GM12878 (cell line): ENCODE results near the gene NOC4L.

Experiments
- TAF1 ChIP-seq: IDR thresholded peaks from 2 replicates; pipeline ENCODE4 v1.6.1; 2011; ENCODE audit warnings: mild to moderate bottlenecking, low read depth, low read length, borderline replicate concordance
- TF ChIP-seq, protein P1 (sequence below), 3 experiments: IDR thresholded peaks in 2 of 3; conservative IDR thresholded peaks in 1 of 3; 2 replicates each; pipeline ENCODE4 v1.5.1; 2011; ENCODE audit warnings: low read depth in 3 of 3, low read length in 3 of 3, mild to moderate bottlenecking in 3 of 3, control low read depth in 2 of 3, moderate library complexity in 2 of 3, inconsistent platforms in 1 of 3, mixed read lengths in 1 of 3; ENCODE audit not compliant: control insufficient read depth in 2 of 3, insufficient read depth in 1 of 3; ENCODE audit errors: extremely low read depth in 1 of 3
- TF ChIP-seq, protein P2 (sequence below): fragments of 450-650 bp; IDR thresholded peaks from 2 replicates; pipeline ENCODE4 v1.6.1; 2017; ENCODE audit warnings: antibody characterized with exemption, mild to moderate bottlenecking, moderate library complexity

DNA sequence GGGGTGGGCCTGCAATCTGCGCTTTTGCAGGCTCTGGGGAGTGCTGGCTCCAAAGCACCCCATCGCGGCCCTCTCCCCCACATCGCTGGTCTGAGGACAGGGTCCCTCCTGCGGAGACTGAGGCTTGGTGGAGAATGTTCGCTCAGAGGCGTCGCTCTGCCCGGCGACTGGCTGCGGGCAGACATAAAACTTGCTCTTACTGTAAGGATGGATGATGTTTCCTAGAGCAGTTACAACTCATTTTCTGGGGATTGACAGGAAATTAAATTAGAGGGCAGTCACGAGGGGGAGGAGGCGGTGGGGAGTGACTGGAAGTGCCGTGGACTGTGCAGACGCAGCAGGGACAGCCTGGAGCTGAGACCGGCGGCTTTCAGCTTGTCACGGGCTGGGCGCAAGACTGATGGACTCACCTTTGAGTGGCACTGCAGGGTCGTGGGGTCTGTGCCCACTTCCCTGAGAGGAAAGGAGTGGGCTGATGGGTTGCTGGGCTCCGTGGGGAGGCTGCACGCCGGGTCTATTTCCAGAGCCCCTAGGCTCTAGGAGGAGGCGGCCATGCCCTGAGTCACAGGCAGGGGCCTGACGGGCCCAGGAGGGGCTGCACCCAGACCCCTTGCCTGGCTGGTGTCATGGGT is 32.8 kb downstream of the NOC4L start:
- TF ChIP-seq, protein P1, sequence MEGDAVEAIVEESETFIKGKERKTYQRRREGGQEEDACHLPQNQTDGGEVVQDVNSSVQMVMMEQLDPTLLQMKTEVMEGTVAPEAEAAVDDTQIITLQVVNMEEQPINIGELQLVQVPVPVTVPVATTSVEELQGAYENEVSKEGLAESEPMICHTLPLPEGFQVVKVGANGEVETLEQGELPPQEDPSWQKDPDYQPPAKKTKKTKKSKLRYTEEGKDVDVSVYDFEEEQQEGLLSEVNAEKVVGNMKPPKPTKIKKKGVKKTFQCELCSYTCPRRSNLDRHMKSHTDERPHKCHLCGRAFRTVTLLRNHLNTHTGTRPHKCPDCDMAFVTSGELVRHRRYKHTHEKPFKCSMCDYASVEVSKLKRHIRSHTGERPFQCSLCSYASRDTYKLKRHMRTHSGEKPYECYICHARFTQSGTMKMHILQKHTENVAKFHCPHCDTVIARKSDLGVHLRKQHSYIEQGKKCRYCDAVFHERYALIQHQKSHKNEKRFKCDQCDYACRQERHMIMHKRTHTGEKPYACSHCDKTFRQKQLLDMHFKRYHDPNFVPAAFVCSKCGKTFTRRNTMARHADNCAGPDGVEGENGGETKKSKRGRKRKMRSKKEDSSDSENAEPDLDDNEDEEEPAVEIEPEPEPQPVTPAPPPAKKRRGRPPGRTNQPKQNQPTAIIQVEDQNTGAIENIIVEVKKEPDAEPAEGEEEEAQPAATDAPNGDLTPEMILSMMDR (IDR thresholded peaks at IDR 0.05 in 2 of 3, conservative IDR thresholded peaks at IDR 0.05 in 1 of 3; ENCODE audit: control insufficient read depth in 2 of 3, extremely low read depth in 1 of 3, insufficient read depth in 1 of 3, low read depth in 3 of 3, low read length in 3 of 3), result no peak
- no peak for TF ChIP-seq TAF1
- TF ChIP-seq, protein P2, sequence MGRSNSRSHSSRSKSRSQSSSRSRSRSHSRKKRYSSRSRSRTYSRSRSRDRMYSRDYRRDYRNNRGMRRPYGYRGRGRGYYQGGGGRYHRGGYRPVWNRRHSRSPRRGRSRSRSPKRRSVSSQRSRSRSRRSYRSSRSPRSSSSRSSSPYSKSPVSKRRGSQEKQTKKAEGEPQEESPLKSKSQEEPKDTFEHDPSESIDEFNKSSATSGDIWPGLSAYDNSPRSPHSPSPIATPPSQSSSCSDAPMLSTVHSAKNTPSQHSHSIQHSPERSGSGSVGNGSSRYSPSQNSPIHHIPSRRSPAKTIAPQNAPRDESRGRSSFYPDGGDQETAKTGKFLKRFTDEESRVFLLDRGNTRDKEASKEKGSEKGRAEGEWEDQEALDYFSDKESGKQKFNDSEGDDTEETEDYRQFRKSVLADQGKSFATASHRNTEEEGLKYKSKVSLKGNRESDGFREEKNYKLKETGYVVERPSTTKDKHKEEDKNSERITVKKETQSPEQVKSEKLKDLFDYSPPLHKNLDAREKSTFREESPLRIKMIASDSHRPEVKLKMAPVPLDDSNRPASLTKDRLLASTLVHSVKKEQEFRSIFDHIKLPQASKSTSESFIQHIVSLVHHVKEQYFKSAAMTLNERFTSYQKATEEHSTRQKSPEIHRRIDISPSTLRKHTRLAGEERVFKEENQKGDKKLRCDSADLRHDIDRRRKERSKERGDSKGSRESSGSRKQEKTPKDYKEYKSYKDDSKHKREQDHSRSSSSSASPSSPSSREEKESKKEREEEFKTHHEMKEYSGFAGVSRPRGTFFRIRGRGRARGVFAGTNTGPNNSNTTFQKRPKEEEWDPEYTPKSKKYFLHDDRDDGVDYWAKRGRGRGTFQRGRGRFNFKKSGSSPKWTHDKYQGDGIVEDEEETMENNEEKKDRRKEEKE, result no peak
